GM23338 (cell line): ENCODE results near the gene CLDN22. TPM values are rescaled to one million over a fixed set of nuclear protein-coding genes. Genes with fewer than 3 reads are reported as not detected.

Source experiments
- ATAC-seq: fragments of 200-7000 bp; cut with Tn5 transposase; 3 replicates; pipeline ENCODE4 v1.9.1; 2020
- DNase-seq: peaks from one replicate; pipeline ENCODE4 v3.0.0-alpha.2; 2015; ENCODE audit warnings: low spot score
- H2AFZ ChIP-seq: fragments of 200-600 bp; sonication (generic); 2 replicates; pipeline ENCODE4 v1.8.0; 2016; ENCODE audit warnings: antibody characterized with exemption, mild to moderate bottlenecking, moderate library complexity
- H3F3A ChIP-seq: fragments of 200-600 bp; sonication (generic); replicated peaks from 2 replicates; pipeline ENCODE4 v1.8.0; 2017; ENCODE audit warnings: antibody characterized with exemption, mixed run types, low read depth
- H3K27ac ChIP-seq: fragments of 200-600 bp; sonication (generic); 2 replicates; pipeline ENCODE4 v1.6.1; 2016; ENCODE audit warnings: low read depth
- H3K27me3 ChIP-seq: fragments of 200-600 bp; sonication (generic); 2 replicates; pipeline ENCODE4 v1.8.0; 2016; ENCODE audit warnings: mild to moderate bottlenecking, mixed run types, moderate library complexity; ENCODE audit not compliant: insufficient read depth
- H3K36me3 ChIP-seq: fragments of 200-600 bp; sonication (generic); 2 replicates; pipeline ENCODE4 v1.8.0; 2016; ENCODE audit warnings: mild to moderate bottlenecking; ENCODE audit not compliant: insufficient read depth
- H3K4me1 ChIP-seq: fragments of 200-600 bp; sonication (generic); 2 replicates; pipeline ENCODE4 v1.8.0; 2016; ENCODE audit warnings: mild to moderate bottlenecking, moderate library complexity; ENCODE audit not compliant: insufficient read depth
- H3K4me2 ChIP-seq: fragments of 200-600 bp; sonication (generic); 2 replicates; pipeline ENCODE4 v1.7.1; 2017; ENCODE audit warnings: mixed run types
- H3K4me3 ChIP-seq: fragments of 200-600 bp; sonication (generic); 2 replicates; pipeline ENCODE4 v1.6.1; 2016; ENCODE audit warnings: mixed run types
- H3K79me2 ChIP-seq: fragments of 200-600 bp; sonication (generic); replicated peaks from 2 replicates; pipeline ENCODE4 v1.8.0; 2017; ENCODE audit warnings: mild to moderate bottlenecking; ENCODE audit not compliant: insufficient read depth
- H3K9me2 ChIP-seq: fragments of 200-600 bp; sonication (generic); 2 replicates; pipeline ENCODE4 v1.8.0; 2017; ENCODE audit not compliant: insufficient read depth
- H4K20me1 ChIP-seq: fragments of 200-600 bp; sonication (generic); replicated peaks from 2 replicates; pipeline ENCODE4 v1.8.0; 2017; ENCODE audit warnings: mild to moderate bottlenecking; ENCODE audit not compliant: insufficient read depth
- H3K27ac Mint-ChIP-seq: 2 replicates; pipeline ENCODE4 v1.8.0; 2020; ENCODE audit warnings: inconsistent platforms, mild to moderate bottlenecking, moderate library complexity, mixed read lengths
- H3K27me3 Mint-ChIP-seq: 3 replicates; pipeline ENCODE4 v1.8.0; 2022; ENCODE audit warnings: low read depth, mild to moderate bottlenecking, moderate library complexity, mixed read lengths, inconsistent platforms; ENCODE audit not compliant: insufficient read depth, poor library complexity
- H3K36me3 Mint-ChIP-seq: 3 replicates; pipeline ENCODE4 v1.8.0; 2021; ENCODE audit warnings: low read depth, mild to moderate bottlenecking, inconsistent platforms, moderate library complexity, mixed read lengths
- H3K4me1 Mint-ChIP-seq: 3 replicates; pipeline ENCODE4 v1.8.0; 2020; ENCODE audit warnings: mild to moderate bottlenecking, inconsistent platforms, mixed read lengths
- H3K4me3 Mint-ChIP-seq: 3 replicates; pipeline ENCODE4 v1.8.0; 2021; ENCODE audit warnings: moderate library complexity, mild to moderate bottlenecking, inconsistent platforms, mixed read lengths
- H3K9me3 Mint-ChIP-seq: 3 replicates; pipeline ENCODE4 v1.8.0; 2020; ENCODE audit warnings: moderate library complexity, mild to moderate bottlenecking, inconsistent platforms, mixed read lengths
- EZH2 ChIP-seq: fragments of 200-600 bp; sonication (generic); IDR thresholded peaks from one replicate; pipeline ENCODE4 v1.8.0; 2017; ENCODE audit warnings: antibody characterized with exemption, mild to moderate bottlenecking, low read depth; ENCODE audit not compliant: unreplicated experiment
- EZH2phosphoT487 ChIP-seq: fragments of 200-600 bp; sonication (generic); IDR thresholded peaks from one replicate; pipeline ENCODE4 v1.8.1; 2018; ENCODE audit warnings: antibody characterized with exemption; ENCODE audit not compliant: unreplicated experiment
- JUNB ChIP-seq: IDR thresholded peaks from one replicate; pipeline ENCODE4 v1.6.1; 2016; ENCODE audit warnings: antibody characterized with exemption; ENCODE audit not compliant: unreplicated experiment
- NANOG ChIP-seq: IDR thresholded peaks from 2 replicates; pipeline ENCODE4 v1.6.1; 2016; ENCODE audit warnings: antibody characterized with exemption, borderline replicate concordance
- POLR2AphosphoS5 ChIP-seq: IDR thresholded peaks from 2 replicates; pipeline ENCODE4 v1.6.1; 2016; ENCODE audit warnings: antibody characterized with exemption, low read depth
- STAT1 ChIP-seq: IDR thresholded peaks from one replicate; pipeline ENCODE4 v1.6.1; 2016; ENCODE audit warnings: antibody characterized with exemption; ENCODE audit not compliant: unreplicated experiment
- ZNF114 ChIP-seq: fragments of 250-450 bp; sonication (Bioruptor Pico); IDR thresholded peaks from 2 replicates; pipeline ENCODE4 v1.5.0; 2020; ENCODE audit warnings: mild to moderate bottlenecking, moderate library complexity
- ZNF331 ChIP-seq: fragments of 250-450 bp; sonication (Bioruptor Pico); IDR thresholded peaks from 2 replicates; pipeline ENCODE4 v1.5.0; 2020; ENCODE audit warnings: low read depth, mild to moderate bottlenecking, moderate library complexity
- polyA plus RNA-seq: library from polyadenylated mRNA; unstranded; fragments of >200 nt; fragmentation: Nextera tagmentation; extraction: Ambion mirVana; gene quantifications from 2 replicates; pipeline ENCODE4 v1.2.1, GENCODE V29; 2016
- total RNA-seq: library from RNA; depleted of rRNA; stranded (reverse); fragments of >200 nt; shearing (Covaris generic); gene quantifications from 2 replicates; pipeline ENCODE4 v1.2.3, GENCODE V29; 2014
- TF ChIP-seq, protein P1 (sequence below): IDR thresholded peaks from 2 replicates; pipeline ENCODE4 v1.6.1; 2016; ENCODE audit warnings: antibody characterized with exemption
- TF ChIP-seq, protein P2 (sequence below): IDR thresholded peaks from one replicate; pipeline ENCODE4 v1.6.1; 2018; ENCODE audit warnings: antibody characterized with exemption; ENCODE audit not compliant: unreplicated experiment
- TF ChIP-seq, protein P3 (sequence below): fragments of 250-450 bp; sonication (Bioruptor Pico); IDR thresholded peaks from 2 replicates; pipeline ENCODE4 v1.5.0; 2020; ENCODE audit warnings: mild to moderate bottlenecking, moderate library complexity
- TF ChIP-seq, protein P4 (sequence below), 2 experiments: fragments of 200-600 bp in 1 of 2; sonication (generic) in 1 of 2; conservative IDR thresholded peaks; 2 replicates each; pipeline versions ENCODE4 v1.5.1 to v1.6.1; 2016 to 2017; ENCODE audit warnings: antibody characterized with exemption in 2 of 2, low read depth in 2 of 2, mild to moderate bottlenecking in 2 of 2, moderate library complexity in 1 of 2

The CLDN22 gene
- total and polyA plus RNA-seq, 2 experiments from 2014 or later: not detected

DNA sequence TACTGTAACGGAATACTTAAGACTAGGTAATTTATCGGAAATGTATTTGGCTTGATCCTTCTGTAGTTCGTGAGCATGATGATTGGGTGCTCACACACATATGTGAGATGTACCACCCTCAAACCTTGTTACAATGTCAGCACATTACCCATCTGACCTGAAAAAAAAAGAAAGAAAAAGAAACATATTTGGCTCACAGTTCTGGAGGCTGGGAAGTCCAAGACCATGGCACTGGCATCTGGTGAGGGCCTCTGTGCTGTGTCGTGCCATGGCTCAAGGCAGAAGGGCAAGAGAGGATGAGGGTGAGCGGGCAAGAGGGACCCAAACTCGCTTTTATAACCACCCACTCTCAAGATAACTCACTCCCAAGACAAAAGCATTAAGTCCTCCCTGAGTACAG lies 9.2 kb upstream of the CLDN22 start (continued):
- TF ChIP-seq, protein P1, sequence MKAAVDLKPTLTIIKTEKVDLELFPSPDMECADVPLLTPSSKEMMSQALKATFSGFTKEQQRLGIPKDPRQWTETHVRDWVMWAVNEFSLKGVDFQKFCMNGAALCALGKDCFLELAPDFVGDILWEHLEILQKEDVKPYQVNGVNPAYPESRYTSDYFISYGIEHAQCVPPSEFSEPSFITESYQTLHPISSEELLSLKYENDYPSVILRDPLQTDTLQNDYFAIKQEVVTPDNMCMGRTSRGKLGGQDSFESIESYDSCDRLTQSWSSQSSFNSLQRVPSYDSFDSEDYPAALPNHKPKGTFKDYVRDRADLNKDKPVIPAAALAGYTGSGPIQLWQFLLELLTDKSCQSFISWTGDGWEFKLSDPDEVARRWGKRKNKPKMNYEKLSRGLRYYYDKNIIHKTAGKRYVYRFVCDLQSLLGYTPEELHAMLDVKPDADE: no peak
- TF ChIP-seq JUNB (no peak), NANOG (no peak), ZNF114 (CRISPR knock-in tag) (no peak), EZH2phosphoT487 (no peak), STAT1 (no peak), ZNF331 (CRISPR knock-in tag) (no peak), POLR2AphosphoS5 (no peak)
- TF ChIP-seq, protein P2, sequence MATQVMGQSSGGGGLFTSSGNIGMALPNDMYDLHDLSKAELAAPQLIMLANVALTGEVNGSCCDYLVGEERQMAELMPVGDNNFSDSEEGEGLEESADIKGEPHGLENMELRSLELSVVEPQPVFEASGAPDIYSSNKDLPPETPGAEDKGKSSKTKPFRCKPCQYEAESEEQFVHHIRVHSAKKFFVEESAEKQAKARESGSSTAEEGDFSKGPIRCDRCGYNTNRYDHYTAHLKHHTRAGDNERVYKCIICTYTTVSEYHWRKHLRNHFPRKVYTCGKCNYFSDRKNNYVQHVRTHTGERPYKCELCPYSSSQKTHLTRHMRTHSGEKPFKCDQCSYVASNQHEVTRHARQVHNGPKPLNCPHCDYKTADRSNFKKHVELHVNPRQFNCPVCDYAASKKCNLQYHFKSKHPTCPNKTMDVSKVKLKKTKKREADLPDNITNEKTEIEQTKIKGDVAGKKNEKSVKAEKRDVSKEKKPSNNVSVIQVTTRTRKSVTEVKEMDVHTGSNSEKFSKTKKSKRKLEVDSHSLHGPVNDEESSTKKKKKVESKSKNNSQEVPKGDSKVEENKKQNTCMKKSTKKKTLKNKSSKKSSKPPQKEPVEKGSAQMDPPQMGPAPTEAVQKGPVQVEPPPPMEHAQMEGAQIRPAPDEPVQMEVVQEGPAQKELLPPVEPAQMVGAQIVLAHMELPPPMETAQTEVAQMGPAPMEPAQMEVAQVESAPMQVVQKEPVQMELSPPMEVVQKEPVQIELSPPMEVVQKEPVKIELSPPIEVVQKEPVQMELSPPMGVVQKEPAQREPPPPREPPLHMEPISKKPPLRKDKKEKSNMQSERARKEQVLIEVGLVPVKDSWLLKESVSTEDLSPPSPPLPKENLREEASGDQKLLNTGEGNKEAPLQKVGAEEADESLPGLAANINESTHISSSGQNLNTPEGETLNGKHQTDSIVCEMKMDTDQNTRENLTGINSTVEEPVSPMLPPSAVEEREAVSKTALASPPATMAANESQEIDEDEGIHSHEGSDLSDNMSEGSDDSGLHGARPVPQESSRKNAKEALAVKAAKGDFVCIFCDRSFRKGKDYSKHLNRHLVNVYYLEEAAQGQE: no peak

DNA sequence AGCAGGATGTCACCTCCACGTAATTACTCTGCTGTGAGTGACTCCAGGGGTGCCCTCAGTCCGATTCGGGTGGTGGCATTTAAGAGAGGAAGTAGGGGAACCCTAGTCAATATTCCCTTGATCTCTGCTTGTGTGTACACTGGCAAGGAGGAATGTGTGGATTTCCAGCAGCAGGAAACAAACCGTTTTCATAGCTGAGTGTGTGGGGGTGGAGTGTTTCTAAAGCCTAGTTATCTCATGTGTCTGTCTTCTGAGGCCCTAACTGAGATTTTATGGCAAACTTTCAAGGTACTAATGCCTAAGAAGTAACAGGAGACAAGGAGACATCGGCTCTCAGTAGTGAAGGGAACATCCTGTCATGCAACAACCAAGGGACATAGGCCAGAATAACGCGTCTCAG lies 8.8 kb upstream of the CLDN22 start:
- no peak for ATAC-seq
- Histone ChIP-seq H3F3A (no peaks in the 10 kb centered on the region), H3K27ac (no peak overlapping the region), H3K27me3 (no peaks in the 10 kb centered on the region), H3K4me3 (no peak overlapping the region), H3K79me2 (no peaks in the 10 kb centered on the region), H3K4me2 (no peak overlapping the region), H2AFZ (no peak overlapping the region), H3K4me1 (no peaks in the 10 kb centered on the region), H4K20me1 (no peaks in the 10 kb centered on the region), H3K9me2 (no peaks in the 10 kb centered on the region), H3K36me3 (no peaks in the 10 kb centered on the region)
- H3K9me3 Mint-ChIP-seq: peaks cover 24% of the 10 kb centered on the region
- peaks cover 12% of the 10 kb centered on the region; the same call in 2 of the 3 replicates for H3K36me3 Mint-ChIP-seq
- peaks cover 14% of the 10 kb centered on the region for H3K27me3 Mint-ChIP-seq
- no peak overlapping the region for H3K4me3 Mint-ChIP-seq
- no peak overlapping the region for H3K27ac Mint-ChIP-seq
- no peaks in the 10 kb centered on the region; the same call in 2 of the 3 replicates for H3K4me1 Mint-ChIP-seq
- no peak for DNase-seq
- TF ChIP-seq JUNB: no peak
- no peak for TF ChIP-seq STAT1
- TF ChIP-seq, protein P3, sequence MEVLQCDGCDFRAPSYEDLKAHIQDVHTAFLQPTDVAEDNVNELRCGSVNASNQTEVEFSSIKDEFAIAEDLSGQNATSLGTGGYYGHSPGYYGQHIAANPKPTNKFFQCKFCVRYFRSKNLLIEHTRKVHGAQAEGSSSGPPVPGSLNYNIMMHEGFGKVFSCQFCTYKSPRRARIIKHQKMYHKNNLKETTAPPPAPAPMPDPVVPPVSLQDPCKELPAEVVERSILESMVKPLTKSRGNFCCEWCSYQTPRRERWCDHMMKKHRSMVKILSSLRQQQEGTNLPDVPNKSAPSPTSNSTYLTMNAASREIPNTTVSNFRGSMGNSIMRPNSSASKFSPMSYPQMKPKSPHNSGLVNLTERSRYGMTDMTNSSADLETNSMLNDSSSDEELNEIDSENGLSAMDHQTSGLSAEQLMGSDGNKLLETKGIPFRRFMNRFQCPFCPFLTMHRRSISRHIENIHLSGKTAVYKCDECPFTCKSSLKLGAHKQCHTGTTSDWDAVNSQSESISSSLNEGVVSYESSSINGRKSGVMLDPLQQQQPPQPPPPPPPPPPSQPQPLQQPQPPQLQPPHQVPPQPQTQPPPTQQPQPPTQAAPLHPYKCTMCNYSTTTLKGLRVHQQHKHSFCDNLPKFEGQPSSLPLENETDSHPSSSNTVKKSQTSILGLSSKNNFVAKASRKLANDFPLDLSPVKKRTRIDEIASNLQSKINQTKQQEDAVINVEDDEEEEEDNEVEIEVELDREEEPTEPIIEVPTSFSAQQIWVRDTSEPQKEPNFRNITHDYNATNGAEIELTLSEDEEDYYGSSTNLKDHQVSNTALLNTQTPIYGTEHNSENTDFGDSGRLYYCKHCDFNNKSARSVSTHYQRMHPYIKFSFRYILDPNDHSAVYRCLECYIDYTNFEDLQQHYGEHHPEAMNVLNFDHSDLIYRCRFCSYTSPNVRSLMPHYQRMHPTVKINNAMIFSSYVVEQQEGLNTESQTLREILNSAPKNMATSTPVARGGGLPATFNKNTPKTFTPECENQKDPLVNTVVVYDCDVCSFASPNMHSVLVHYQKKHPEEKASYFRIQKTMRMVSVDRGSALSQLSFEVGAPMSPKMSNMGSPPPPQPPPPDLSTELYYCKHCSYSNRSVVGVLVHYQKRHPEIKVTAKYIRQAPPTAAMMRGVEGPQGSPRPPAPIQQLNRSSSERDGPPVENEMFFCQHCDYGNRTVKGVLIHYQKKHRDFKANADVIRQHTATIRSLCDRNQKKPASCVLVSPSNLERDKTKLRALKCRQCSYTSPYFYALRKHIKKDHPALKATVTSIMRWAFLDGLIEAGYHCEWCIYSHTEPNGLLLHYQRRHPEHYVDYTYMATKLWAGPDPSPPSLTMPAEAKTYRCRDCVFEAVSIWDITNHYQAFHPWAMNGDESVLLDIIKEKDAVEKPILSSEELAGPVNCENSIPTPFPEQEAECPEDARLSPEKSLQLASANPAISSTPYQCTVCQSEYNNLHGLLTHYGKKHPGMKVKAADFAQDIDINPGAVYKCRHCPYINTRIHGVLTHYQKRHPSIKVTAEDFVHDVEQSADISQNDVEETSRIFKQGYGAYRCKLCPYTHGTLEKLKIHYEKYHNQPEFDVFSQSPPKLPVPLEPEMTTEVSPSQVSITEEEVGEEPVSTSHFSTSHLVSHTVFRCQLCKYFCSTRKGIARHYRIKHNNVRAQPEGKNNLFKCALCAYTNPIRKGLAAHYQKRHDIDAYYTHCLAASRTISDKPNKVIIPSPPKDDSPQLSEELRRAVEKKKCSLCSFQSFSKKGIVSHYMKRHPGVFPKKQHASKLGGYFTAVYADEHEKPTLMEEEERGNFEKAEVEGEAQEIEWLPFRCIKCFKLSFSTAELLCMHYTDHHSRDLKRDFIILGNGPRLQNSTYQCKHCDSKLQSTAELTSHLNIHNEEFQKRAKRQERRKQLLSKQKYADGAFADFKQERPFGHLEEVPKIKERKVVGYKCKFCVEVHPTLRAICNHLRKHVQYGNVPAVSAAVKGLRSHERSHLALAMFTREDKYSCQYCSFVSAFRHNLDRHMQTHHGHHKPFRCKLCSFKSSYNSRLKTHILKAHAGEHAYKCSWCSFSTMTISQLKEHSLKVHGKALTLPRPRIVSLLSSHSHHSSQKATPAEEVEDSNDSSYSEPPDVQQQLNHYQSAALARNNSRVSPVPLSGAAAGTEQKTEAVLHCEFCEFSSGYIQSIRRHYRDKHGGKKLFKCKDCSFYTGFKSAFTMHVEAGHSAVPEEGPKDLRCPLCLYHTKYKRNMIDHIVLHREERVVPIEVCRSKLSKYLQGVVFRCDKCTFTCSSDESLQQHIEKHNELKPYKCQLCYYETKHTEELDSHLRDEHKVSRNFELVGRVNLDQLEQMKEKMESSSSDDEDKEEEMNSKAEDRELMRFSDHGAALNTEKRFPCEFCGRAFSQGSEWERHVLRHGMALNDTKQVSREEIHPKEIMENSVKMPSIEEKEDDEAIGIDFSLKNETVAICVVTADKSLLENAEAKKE (CRISPR knock-in tag): no peak
- no peak for TF ChIP-seq ZNF114 (CRISPR knock-in tag)
- no peak for TF ChIP-seq POLR2AphosphoS5
- TF ChIP-seq EZH2: no peak
- TF ChIP-seq EZH2phosphoT487: no peak
- TF ChIP-seq, protein P4, sequence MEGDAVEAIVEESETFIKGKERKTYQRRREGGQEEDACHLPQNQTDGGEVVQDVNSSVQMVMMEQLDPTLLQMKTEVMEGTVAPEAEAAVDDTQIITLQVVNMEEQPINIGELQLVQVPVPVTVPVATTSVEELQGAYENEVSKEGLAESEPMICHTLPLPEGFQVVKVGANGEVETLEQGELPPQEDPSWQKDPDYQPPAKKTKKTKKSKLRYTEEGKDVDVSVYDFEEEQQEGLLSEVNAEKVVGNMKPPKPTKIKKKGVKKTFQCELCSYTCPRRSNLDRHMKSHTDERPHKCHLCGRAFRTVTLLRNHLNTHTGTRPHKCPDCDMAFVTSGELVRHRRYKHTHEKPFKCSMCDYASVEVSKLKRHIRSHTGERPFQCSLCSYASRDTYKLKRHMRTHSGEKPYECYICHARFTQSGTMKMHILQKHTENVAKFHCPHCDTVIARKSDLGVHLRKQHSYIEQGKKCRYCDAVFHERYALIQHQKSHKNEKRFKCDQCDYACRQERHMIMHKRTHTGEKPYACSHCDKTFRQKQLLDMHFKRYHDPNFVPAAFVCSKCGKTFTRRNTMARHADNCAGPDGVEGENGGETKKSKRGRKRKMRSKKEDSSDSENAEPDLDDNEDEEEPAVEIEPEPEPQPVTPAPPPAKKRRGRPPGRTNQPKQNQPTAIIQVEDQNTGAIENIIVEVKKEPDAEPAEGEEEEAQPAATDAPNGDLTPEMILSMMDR (conservative IDR thresholded peaks at IDR 0.05; ENCODE audit: low read depth in 2 of 2): no peak
- no peak for TF ChIP-seq ZNF331 (CRISPR knock-in tag)
